ENCODE measurements around the gene FAT2.
"Not testable (repeated sequence)": the region's sequence is repeated elsewhere in the genome, so short reads cannot be mapped to it uniquely, and the experiment has no call there.

FAT2 gene

GRCh38 chr5:151589878-151590570, 1.1 kb downstream of the FAT2 start:
- no peak for DNase-seq (ENCODE audit: low read depth, low spot score)

GRCh38 chr5:151587796-151588555, 3.2 kb downstream of the FAT2 start:
- H3K36me3 ChIP-seq (ENCODE audit: insufficient read depth, insufficient read length, low read length) = no peaks in the 10 kb centered on the region
- no peaks in the 10 kb centered on the region for H3K27me3 ChIP-seq (ENCODE audit: insufficient read depth, insufficient read length)
- no peaks in the 10 kb centered on the region for H3K9me3 ChIP-seq (ENCODE audit: insufficient read depth, low read length)
- H3K4me3 ChIP-seq (ENCODE audit: insufficient read length, low read depth) = no peak overlapping the region
- TF ChIP-seq YY1 (IDR thresholded peaks at IDR 0.05; ENCODE audit: insufficient read depth, insufficient read length) = no peak
- no peak for TF ChIP-seq ZNF274 (IDR thresholded peaks at IDR 0.05; ENCODE audit: low read depth, low read length)
- no peak for TF ChIP-seq SUZ12 (IDR thresholded peaks at IDR 0.05; ENCODE audit: extremely low read depth, insufficient read depth, insufficient read length)
- no peak for DNase-seq (ENCODE audit: low read depth, low spot score)
- H3K9ac ChIP-seq (ENCODE audit: insufficient read length, low read depth) = no peak overlapping the region
- H3K4me1 ChIP-seq (ENCODE audit: insufficient read depth, insufficient read length) = peaks cover 16% of the 10 kb centered on the region

More at GRCh38 chr5:151589878-151590570, 1.1 kb downstream of the FAT2 start:
- H3K4me1 ChIP-seq (ENCODE audit: insufficient read depth, insufficient read length) = peaks cover 18% of the 10 kb centered on the region
- no peaks in the 10 kb centered on the region for H3K27me3 ChIP-seq (ENCODE audit: insufficient read depth, insufficient read length)
- H3K4me3 ChIP-seq (ENCODE audit: insufficient read length, low read depth) = no peak overlapping the region
- H3K9me3 ChIP-seq (ENCODE audit: insufficient read depth, low read length) = no peaks in the 10 kb centered on the region
- TF ChIP-seq SUZ12 (IDR thresholded peaks at IDR 0.05; ENCODE audit: extremely low read depth, insufficient read depth, insufficient read length) = no peak
- TF ChIP-seq YY1 (IDR thresholded peaks at IDR 0.05; ENCODE audit: insufficient read depth, insufficient read length) = no peak
- TF ChIP-seq ZNF274 (IDR thresholded peaks at IDR 0.05; ENCODE audit: low read depth, low read length) = no peak
- H3K9ac ChIP-seq (ENCODE audit: insufficient read length, low read depth) = no peak overlapping the region
- no peaks in the 10 kb centered on the region for H3K36me3 ChIP-seq (ENCODE audit: insufficient read depth, insufficient read length, low read length)

GRCh38 chr5:151585970-151586369, 5.2 kb downstream of the FAT2 start:
- TF ChIP-seq ZNF274 (IDR thresholded peaks at IDR 0.05; ENCODE audit: low read depth, low read length) (no peak), SUZ12 (IDR thresholded peaks at IDR 0.05; ENCODE audit: extremely low read depth, insufficient read depth, insufficient read length) (no peak), YY1 (IDR thresholded peaks at IDR 0.05; ENCODE audit: insufficient read depth, insufficient read length) (no peak)
- Histone ChIP-seq H3K4me1 (ENCODE audit: insufficient read depth, insufficient read length) (peaks cover 16% of the 10 kb centered on the region), H3K4me3 (ENCODE audit: insufficient read length, low read depth) (no peak overlapping the region), H3K9ac (ENCODE audit: insufficient read length, low read depth) (no peak overlapping the region), H3K9me3 (ENCODE audit: insufficient read depth, low read length) (no peaks in the 10 kb centered on the region), H3K36me3 (ENCODE audit: insufficient read depth, insufficient read length, low read length) (no peaks in the 10 kb centered on the region), H3K27me3 (ENCODE audit: insufficient read depth, insufficient read length) (no peaks in the 10 kb centered on the region)
- no peak for DNase-seq (ENCODE audit: low read depth, low spot score)

GRCh38 chr5:151585344-151585743, 5.8 kb downstream of the FAT2 start:
- not testable (repeated sequence) for H3K9me3 ChIP-seq (ENCODE audit: insufficient read depth, low read length); DNase-seq (ENCODE audit: low read depth, low spot score); H3K27me3 ChIP-seq (ENCODE audit: insufficient read depth, insufficient read length); H3K36me3 ChIP-seq (ENCODE audit: insufficient read depth, insufficient read length, low read length); H3K4me3 ChIP-seq (ENCODE audit: insufficient read length, low read depth); H3K9ac ChIP-seq (ENCODE audit: insufficient read length, low read depth)
- peaks cover 12% of the 10 kb centered on the region for H3K4me1 ChIP-seq (ENCODE audit: insufficient read depth, insufficient read length)

GRCh38 chr5:151584057-151584937, 6.8 kb downstream of the FAT2 start:
- TF ChIP-seq ZNF274 (IDR thresholded peaks at IDR 0.05; ENCODE audit: low read depth, low read length) = no peak
- no peak for TF ChIP-seq SUZ12 (IDR thresholded peaks at IDR 0.05; ENCODE audit: extremely low read depth, insufficient read depth, insufficient read length)
- TF ChIP-seq YY1 (IDR thresholded peaks at IDR 0.05; ENCODE audit: insufficient read depth, insufficient read length) = no peak
- no peak for DNase-seq (ENCODE audit: low read depth, low spot score)
- Histone ChIP-seq H3K4me1 (ENCODE audit: insufficient read depth, insufficient read length) (peaks cover 6% of the 10 kb centered on the region), H3K9me3 (ENCODE audit: insufficient read depth, low read length) (no peaks in the 10 kb centered on the region), H3K27me3 (ENCODE audit: insufficient read depth, insufficient read length) (no peaks in the 10 kb centered on the region), H3K36me3 (ENCODE audit: insufficient read depth, insufficient read length, low read length) (no peaks in the 10 kb centered on the region), H3K4me3 (ENCODE audit: insufficient read length, low read depth) (no peak overlapping the region), H3K9ac (ENCODE audit: insufficient read length, low read depth) (no peak overlapping the region)

- H3K36me3 ChIP-seq (ENCODE audit: insufficient read depth, insufficient read length, low read length) = no peaks in the 10 kb centered on the region
- TF ChIP-seq YY1 (IDR thresholded peaks at IDR 0.05; ENCODE audit: insufficient read depth, insufficient read length) (no peak), ZNF274 (IDR thresholded peaks at IDR 0.05; ENCODE audit: low read depth, low read length) (no peak), SUZ12 (IDR thresholded peaks at IDR 0.05; ENCODE audit: extremely low read depth, insufficient read depth, insufficient read length) (no peak)
- no peak overlapping the region for H3K4me3 ChIP-seq (ENCODE audit: insufficient read length, low read depth)
- H3K27me3 ChIP-seq (ENCODE audit: insufficient read depth, insufficient read length) = no peaks in the 10 kb centered on the region
- no peak for DNase-seq (ENCODE audit: low read depth, low spot score)
- H3K4me1 ChIP-seq (ENCODE audit: insufficient read depth, insufficient read length) = peaks cover 6% of the 10 kb centered on the region
- H3K9me3 ChIP-seq (ENCODE audit: insufficient read depth, low read length) = no peaks in the 10 kb centered on the region
- no peak overlapping the region for H3K9ac ChIP-seq (ENCODE audit: insufficient read length, low read depth)
Observed at GRCh38 chr5:151581812-151582583, 9.1 kb downstream of the FAT2 start.
